Left lung (tissue), 10 donors: ENCODE results near the gene GPC5. TPM values are rescaled to one million over a fixed set of nuclear protein-coding genes. Genes with fewer than 3 reads are reported as not detected.

Experiments used
- ATAC-seq: fragments of 200-7000 bp; cut with Tn5 transposase; one replicate; pipeline ENCODE4 v1.9.1; 2020; ENCODE audit warnings: moderate library complexity
- DNase-seq, 4 donors: peaks; one replicate each; pipeline ENCODE4 v3.0.0-alpha.2; 2013 to 2020
- H3K27ac ChIP-seq, 2 donors: fragments of 200-600 bp; sonication (generic) in 1 of 2; one replicate each; pipeline versions ENCODE4 v1.5.0 to v1.8.0; 2020 to 2021
- H3K27me3 ChIP-seq, 2 donors: fragments of 200-600 bp; sonication (generic) in 1 of 2; one replicate each; pipeline versions ENCODE4 v1.5.0 to v1.8.0; 2020 to 2021
- H3K36me3 ChIP-seq, 2 donors: fragments of 200-600 bp; sonication (generic) in 1 of 2; one replicate each; pipeline versions ENCODE4 v1.5.0 to v1.8.0; 2020 to 2021
- H3K4me1 ChIP-seq, 2 donors: fragments of 200-600 bp; one replicate each; pipeline ENCODE4 v1.8.0; 2021
- H3K4me3 ChIP-seq, 2 donors: fragments of 200-600 bp; sonication (generic) in 1 of 2; one replicate each; pipeline versions ENCODE4 v1.5.0 to v1.8.0; 2020 to 2021; ENCODE audit warnings: mild to moderate bottlenecking in 1 of 2
- H3K9me3 ChIP-seq, 2 donors: fragments of 200-600 bp; sonication (generic) in 1 of 2; one replicate each; pipeline versions ENCODE4 v1.5.0 to v1.8.0; 2020 to 2021
- intact Hi-C, 2 donors: fragments of 100-400 bp; cut with DNase I; formaldehyde crosslinking; loops; one replicate each; pipeline versions ENCODE4 v1.11.2 to v1.14.2; 2022
- polyA plus RNA-seq, 6 donors: library from polyadenylated mRNA; unstranded; fragments of 120-200 nt; gene quantifications; one replicate each; pipeline ENCODE4 v1.2.1, GENCODE V29; 2013; ENCODE audit not compliant: insufficient read length in 6 of 6
- total RNA-seq, 2 donors: library from RNA; stranded (reverse); fragmentation: NEBNext Ultra II Directional; extraction: Animal tissue kit (Norgen Biotek cat#: 25700); gene quantifications; one replicate each; pipeline ENCODE4 v1.2.1, GENCODE V29; 2021
- TF ChIP-seq, protein P1 (sequence below), 2 donors: fragments of 200-600 bp; sonication (generic) in 1 of 2; IDR thresholded peaks; one replicate each; pipeline versions ENCODE4 v1.5.0 to v1.8.0; 2021; ENCODE audit warnings: antibody characterized with exemption in 2 of 2
- donor health status: DM: no; HTN: yes; CAD: no.
- donor health status: DM: no; HTN: no; CAD: no.

The GPC5 gene
- total and polyA plus RNA-seq, 8 donors = 9.2 to 19.5 (median 11.5) TPM

GRCh38 chr13:91845612-91846011, 447.2 kb downstream of the GPC5 start:
- H3K27me3 ChIP-seq = no peaks in the 10 kb centered on the region
- no peaks in the 10 kb centered on the region for H3K36me3 ChIP-seq
- ATAC-seq = no peak
- TF ChIP-seq, protein P1, sequence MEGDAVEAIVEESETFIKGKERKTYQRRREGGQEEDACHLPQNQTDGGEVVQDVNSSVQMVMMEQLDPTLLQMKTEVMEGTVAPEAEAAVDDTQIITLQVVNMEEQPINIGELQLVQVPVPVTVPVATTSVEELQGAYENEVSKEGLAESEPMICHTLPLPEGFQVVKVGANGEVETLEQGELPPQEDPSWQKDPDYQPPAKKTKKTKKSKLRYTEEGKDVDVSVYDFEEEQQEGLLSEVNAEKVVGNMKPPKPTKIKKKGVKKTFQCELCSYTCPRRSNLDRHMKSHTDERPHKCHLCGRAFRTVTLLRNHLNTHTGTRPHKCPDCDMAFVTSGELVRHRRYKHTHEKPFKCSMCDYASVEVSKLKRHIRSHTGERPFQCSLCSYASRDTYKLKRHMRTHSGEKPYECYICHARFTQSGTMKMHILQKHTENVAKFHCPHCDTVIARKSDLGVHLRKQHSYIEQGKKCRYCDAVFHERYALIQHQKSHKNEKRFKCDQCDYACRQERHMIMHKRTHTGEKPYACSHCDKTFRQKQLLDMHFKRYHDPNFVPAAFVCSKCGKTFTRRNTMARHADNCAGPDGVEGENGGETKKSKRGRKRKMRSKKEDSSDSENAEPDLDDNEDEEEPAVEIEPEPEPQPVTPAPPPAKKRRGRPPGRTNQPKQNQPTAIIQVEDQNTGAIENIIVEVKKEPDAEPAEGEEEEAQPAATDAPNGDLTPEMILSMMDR (IDR thresholded peaks at IDR 0.05) = no peak
- no peak overlapping the region for H3K27ac ChIP-seq
- intact Hi-C loops = no loop called here
- no peak overlapping the region for H3K4me3 ChIP-seq
- DNase-seq = no peak
- no peaks in the 10 kb centered on the region for H3K4me1 ChIP-seq
- peaks cover 0 to 2% of the 10 kb centered on the region in 2 donors for H3K9me3 ChIP-seq

GRCh38 chr13:91863699-91864098, 465.3 kb downstream of the GPC5 start:
- DNase-seq (no peak), ATAC-seq (no peak)
- Histone ChIP-seq H3K36me3 (no peaks in the 10 kb centered on the region), H3K4me1 (no peaks in the 10 kb centered on the region), H3K27me3 (no peaks in the 10 kb centered on the region), H3K4me3 (no peak overlapping the region), H3K27ac (no peak overlapping the region), H3K9me3 (no peaks in the 10 kb centered on the region)
- intact Hi-C loops = no loop called here
- TF ChIP-seq, protein P1 (IDR thresholded peaks at IDR 0.05) = no peak

DNA sequence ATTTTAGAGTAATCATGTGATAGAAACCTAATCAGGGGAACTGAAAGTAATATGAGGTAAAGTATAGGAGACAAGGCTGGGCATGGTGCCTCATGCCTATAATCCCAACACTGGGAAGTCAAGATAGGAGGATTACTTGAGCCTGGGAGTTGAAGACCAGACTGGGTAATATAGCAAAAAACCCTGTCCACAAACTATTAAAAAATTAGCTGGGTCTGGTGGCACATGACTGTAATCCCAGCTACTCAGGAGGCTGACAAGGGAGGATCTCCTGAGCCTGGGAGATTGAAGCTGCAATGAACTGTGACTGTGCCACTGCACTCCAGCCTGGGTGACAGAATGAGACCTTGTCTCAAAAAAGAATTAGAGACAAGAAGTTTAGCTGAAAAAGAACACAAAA, 469.9 kb downstream of the GPC5 start:
- intact Hi-C loops = no loop called here
- ATAC-seq = no peak
- TF ChIP-seq, protein P1 (IDR thresholded peaks at IDR 0.05) = no peak
- no peak overlapping the region for H3K4me3 ChIP-seq
- H3K36me3 ChIP-seq = no peaks in the 10 kb centered on the region
- H3K27ac ChIP-seq = no peak overlapping the region
- DNase-seq = no peak
- no peaks in the 10 kb centered on the region for H3K9me3 ChIP-seq
- H3K27me3 ChIP-seq = no peaks in the 10 kb centered on the region
- no peaks in the 10 kb centered on the region for H3K4me1 ChIP-seq

- H3K9me3 ChIP-seq = no peaks in the 10 kb centered on the region
- H3K4me3 ChIP-seq = no peak overlapping the region
- H3K27ac ChIP-seq = no peak overlapping the region
- no peaks in the 10 kb centered on the region for H3K4me1 ChIP-seq
- TF ChIP-seq, protein P1 (IDR thresholded peaks at IDR 0.05) = no peak
- no peak for ATAC-seq
- no peaks in the 10 kb centered on the region for H3K27me3 ChIP-seq
- no peaks in the 10 kb centered on the region for H3K36me3 ChIP-seq
- no peak for DNase-seq
- intact Hi-C loops = no loop called here
These were observed 480.1 kb downstream of the GPC5 start for GRCh38 chr13:91878491-91878890.

GRCh38 chr13:91879360-91879759, 480.9 kb downstream of the GPC5 start:
- no peaks in the 10 kb centered on the region for H3K36me3 ChIP-seq
- TF ChIP-seq, protein P1 (IDR thresholded peaks at IDR 0.05) = no peak
- DNase-seq (no peak), ATAC-seq (no peak)
- H3K27me3 ChIP-seq = no peaks in the 10 kb centered on the region
- no peaks in the 10 kb centered on the region for H3K4me1 ChIP-seq
- no peak overlapping the region for H3K4me3 ChIP-seq
- H3K27ac ChIP-seq = no peak overlapping the region
- intact Hi-C loops = no loop called here
- no peaks in the 10 kb centered on the region for H3K9me3 ChIP-seq
